Retinal pigment epithelial cell (primary cell): ENCODE results near the gene OPN3.

Experiments
- DNase-seq: peaks from one replicate; pipeline ENCODE4 v3.0.0-alpha.2; 2010; ENCODE audit warnings: low read depth
- H3K4me3 ChIP-seq: 2 replicates; pipeline ENCODE4 v1.5.1; 2011; ENCODE audit warnings: mild to moderate bottlenecking, low read length, control low read depth, moderate library complexity
- TF ChIP-seq, protein P1 (sequence below): conservative IDR thresholded peaks from 2 replicates; pipeline ENCODE4 v1.5.1; 2011; ENCODE audit warnings: low read depth, low read length, control low read depth, inconsistent platforms

The OPN3 gene

DNA sequence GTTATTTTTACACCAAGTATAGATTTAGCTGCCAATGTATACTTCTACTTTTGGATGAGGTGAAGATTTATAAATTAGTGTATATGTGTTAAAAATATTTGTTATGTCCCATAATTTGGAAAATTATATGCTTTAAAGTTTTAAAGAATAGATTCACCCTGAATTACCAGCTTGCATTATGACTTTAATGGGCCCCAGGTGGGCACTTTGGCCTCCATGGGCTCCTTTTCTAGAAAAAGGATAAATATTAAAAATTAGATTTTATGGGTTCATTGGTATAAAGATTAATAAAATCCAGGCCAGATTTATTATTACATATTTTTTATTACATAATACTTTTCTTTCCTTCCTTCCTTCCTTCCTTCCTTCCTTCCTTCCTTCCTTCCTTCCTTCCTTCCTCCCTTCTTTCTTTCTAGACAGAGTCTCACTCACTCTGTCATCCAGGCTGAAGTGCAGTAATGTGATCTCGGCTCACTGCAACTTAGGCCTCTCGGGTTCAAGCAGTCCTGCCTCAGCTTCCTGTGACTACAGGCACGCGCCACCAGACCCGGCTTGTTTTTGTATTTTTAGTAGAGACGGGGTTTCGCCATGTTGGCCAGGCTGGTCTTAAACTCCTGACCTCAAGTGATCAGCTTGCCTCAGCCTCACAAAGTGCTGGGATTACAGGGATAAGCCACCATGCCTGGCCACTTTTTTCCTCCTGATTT, 86.1 kb downstream of the OPN3 start:
- H3K4me3 ChIP-seq = no peak overlapping the region
- TF ChIP-seq, protein P1, sequence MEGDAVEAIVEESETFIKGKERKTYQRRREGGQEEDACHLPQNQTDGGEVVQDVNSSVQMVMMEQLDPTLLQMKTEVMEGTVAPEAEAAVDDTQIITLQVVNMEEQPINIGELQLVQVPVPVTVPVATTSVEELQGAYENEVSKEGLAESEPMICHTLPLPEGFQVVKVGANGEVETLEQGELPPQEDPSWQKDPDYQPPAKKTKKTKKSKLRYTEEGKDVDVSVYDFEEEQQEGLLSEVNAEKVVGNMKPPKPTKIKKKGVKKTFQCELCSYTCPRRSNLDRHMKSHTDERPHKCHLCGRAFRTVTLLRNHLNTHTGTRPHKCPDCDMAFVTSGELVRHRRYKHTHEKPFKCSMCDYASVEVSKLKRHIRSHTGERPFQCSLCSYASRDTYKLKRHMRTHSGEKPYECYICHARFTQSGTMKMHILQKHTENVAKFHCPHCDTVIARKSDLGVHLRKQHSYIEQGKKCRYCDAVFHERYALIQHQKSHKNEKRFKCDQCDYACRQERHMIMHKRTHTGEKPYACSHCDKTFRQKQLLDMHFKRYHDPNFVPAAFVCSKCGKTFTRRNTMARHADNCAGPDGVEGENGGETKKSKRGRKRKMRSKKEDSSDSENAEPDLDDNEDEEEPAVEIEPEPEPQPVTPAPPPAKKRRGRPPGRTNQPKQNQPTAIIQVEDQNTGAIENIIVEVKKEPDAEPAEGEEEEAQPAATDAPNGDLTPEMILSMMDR = no peak
- no peak for DNase-seq

- TF ChIP-seq, protein P1 = no peak
- DNase-seq = no peak
- no peak overlapping the region for H3K4me3 ChIP-seq
Observed at GRCh38 chr1:241551759-241552638, 88.2 kb downstream of the OPN3 start.

- TF ChIP-seq, protein P1 = no peak
- no peak for DNase-seq
- H3K4me3 ChIP-seq = no peak overlapping the region
Observed at GRCh38 chr1:241550318-241550717, 89.9 kb downstream of the OPN3 start.

- DNase-seq = no peak
- H3K4me3 ChIP-seq = no peak overlapping the region
- TF ChIP-seq, protein P1 = no peak
Observed at GRCh38 chr1:241548008-241548407, 92.2 kb downstream of the OPN3 start.
